Measurements from ENCODE around the gene ZBTB14.

DNA sequence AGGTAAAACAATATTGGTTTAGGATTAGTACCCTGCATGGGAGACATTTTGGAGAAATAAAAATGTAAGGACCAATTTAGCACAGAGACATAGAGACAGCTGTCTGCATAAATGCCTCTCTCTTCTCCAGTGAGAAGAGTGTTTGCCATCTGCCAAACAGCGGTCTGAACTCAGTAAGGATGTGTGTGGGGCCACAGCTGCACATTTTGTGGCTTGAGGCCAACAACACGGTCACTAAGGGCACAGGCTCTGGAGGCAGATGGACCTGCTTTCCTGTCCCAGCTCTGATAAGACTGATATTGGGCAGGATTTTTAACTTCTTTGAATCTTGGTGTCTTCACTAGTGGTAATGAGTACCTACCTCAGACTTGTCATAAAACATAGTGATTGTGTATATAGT is 10.2 kb downstream of the ZBTB14 start:
- TF ChIP-seq, protein P1, sequence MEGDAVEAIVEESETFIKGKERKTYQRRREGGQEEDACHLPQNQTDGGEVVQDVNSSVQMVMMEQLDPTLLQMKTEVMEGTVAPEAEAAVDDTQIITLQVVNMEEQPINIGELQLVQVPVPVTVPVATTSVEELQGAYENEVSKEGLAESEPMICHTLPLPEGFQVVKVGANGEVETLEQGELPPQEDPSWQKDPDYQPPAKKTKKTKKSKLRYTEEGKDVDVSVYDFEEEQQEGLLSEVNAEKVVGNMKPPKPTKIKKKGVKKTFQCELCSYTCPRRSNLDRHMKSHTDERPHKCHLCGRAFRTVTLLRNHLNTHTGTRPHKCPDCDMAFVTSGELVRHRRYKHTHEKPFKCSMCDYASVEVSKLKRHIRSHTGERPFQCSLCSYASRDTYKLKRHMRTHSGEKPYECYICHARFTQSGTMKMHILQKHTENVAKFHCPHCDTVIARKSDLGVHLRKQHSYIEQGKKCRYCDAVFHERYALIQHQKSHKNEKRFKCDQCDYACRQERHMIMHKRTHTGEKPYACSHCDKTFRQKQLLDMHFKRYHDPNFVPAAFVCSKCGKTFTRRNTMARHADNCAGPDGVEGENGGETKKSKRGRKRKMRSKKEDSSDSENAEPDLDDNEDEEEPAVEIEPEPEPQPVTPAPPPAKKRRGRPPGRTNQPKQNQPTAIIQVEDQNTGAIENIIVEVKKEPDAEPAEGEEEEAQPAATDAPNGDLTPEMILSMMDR (IDR thresholded peaks at IDR 0.05) = no peak
- no peak for TF ChIP-seq POLR2A (IDR thresholded peaks at IDR 0.05; ENCODE audit: low read depth)
- TF ChIP-seq EP300 (IDR thresholded peaks at IDR 0.05) = no peak
